T-helper 1 cell treated with Interleukin-12 subunit alpha and Interleukin-12 subunit beta and Interleukin-4 antibody, amounts not matched to agents 30 ng/mL and 1 ng/mL, for 36 hours (primary cell): Measurements from ENCODE around the gene AK8. TPM values are rescaled to one million over a fixed set of nuclear protein-coding genes. Genes with fewer than 3 reads are reported as not detected.

Experiments
- total RNA-seq: library from RNA; stranded (reverse); gene quantifications from 2 replicates; pipeline ENCODE4 v1.2.3, GENCODE V29; 2022

The AK8 gene
- total RNA-seq, 1 donor from 2014 or later: not detected

Other genes with a start within 250 kb of the AK8 start
- gene DDX31, start 208.3 kb downstream of the AK8 start, total RNA-seq: 18.3 and 19.3 TPM in 2 replicates
- 16.1 and 16.4 TPM in 2 replicates for gene GTF3C4, start 207.8 kb downstream of the AK8 start, total RNA-seq
- gene SPACA9, start 614 bp upstream of the AK8 start, total RNA-seq: 1.1 and 1.5 TPM in 2 replicates
- 41.0 and 43.3 TPM in 2 replicates for gene TSC1, start 66.3 kb upstream of the AK8 start, total RNA-seq
- gene GFI1B, start 100.4 kb upstream of the AK8 start, total RNA-seq: not detected in 2 replicates
- gene GTF3C5, start 152.7 kb upstream of the AK8 start, total RNA-seq: 70.8 and 72.5 TPM in 2 replicates
- gene CEL, start 183.7 kb upstream of the AK8 start, total RNA-seq: 1.5 and 1.8 TPM in 2 replicates
- gene RALGDS, start 243.0 kb upstream of the AK8 start, total RNA-seq: 128 and 143 TPM in 2 replicates